ENCODE data around the gene BTN3A1.
"Not testable (repeated sequence)": the region's sequence is repeated elsewhere in the genome, so short reads cannot be mapped to it uniquely, and the experiment has no call there.

The BTN3A1 gene

DNA sequence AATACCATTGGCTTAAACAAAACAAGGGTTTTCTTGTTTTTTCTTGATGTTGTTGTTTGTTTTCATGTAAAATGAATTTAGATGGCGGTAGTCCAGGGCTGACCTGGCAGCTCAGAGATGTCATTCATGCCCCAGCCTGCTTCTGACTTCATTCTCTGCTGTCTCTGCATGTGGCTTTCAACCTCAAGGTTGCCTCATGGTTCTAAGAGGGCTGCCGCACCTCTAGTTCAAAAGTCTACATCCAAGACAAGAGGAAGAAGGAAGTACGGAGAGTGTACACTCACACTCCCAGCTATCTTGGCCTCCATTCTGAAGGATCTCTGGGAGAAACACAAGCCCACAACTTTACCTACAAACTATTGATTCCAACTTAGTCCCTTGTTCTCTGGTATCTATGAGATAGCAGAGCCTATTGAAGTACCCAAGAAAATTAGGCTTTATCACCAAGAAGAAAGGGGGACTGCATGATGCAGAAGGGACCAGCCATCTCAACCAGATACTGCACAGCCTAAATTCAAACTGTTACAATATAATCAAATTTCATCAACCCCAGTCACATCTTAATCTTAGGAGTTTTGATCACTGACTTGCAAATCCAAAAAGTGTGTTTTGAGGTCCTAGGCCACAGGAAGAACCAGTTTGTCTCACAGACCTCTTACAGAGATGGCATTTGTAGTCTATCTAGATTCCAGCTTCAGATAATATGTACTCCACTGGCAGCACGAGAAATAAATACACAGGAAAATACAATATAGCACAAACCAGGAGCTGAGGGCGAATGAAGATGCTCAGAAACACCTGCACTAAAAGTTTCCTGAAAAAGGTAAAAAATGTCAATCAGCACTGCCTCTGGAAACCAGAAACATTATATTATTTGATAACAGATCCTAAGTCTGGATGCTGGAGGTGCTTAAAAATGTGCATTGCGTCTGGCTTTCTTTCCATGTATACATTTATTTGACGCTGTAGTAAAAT, 37.4 kb downstream of the BTN3A1 start:
- DNase-seq (ENCODE audit: low read depth in 1 of 2, low spot score in 1 of 2): no peak

DNA sequence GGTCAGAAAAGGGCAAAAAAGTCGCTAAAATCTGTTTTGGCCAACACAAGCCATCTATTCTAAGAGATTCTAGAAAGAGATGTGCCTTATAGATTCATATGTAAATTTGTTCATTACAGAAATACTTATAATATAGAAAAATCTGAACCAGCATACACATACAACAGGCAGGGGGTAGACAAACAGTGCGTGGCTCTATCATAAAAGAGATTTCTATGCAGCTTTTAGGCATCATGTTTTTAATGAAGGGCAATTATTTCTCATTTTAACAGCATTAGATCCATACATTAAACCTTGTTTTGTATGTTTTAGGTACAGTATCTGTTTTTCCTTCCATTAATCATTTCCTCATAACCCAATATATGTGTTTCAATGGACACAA, 38.9 kb downstream of the BTN3A1 start:
- no peak for DNase-seq (ENCODE audit: low read depth in 1 of 2, low spot score in 1 of 2)

DNA sequence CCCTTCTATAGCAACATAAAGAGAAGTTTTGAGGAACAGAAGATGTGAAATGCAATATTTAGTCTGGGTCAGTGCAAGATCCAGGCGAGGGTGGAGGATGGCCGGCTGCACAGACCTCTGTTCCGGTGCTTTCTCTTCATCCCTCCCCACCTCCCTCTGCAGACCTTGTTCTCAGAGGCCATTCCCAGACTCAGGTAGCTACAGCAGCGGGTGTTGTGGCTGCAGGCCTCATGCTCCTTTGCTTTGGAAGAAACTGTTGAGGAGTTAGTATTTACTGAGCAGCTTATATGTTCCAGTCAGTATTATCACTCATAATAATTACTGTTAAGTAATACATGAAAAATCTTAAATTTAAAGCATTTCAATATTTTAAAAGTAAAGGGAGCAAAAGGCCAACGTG, 39.9 kb downstream of the BTN3A1 start:
- no peak for DNase-seq (ENCODE audit: low read depth in 1 of 2, low spot score in 1 of 2)

DNA sequence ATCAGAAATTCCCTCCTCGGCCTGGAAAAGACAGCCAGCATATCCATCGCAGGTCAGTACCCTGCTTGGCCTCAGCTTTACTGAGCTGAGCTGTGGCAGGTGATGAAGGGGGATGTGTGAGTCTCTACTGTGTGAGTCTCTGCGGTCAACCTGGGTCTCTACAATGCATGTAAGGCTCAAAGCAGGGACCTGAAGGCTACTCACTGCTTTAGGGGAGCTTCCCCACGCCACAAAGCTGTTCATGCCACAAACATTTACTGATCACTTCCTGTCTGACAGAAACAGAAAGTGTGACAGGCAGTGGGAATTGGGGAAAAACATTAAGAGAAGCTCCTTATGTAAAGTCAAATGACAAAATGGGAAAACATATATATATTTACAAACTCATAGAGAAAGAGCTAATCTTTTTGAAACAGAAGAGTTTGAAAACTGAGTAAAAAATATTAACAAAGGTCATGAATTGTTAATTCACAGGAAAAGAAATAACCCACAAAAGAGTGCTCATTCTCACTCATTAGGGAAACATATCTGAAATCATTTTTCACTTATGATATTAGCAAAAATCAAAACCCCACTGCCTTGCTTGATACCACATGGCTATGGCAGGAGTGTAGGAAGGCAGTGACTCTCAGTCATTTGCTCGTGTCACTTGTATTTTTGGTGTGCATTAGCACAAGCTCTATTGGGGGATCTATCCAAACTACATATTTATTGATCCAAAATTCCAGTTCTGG, 44.0 kb downstream of the BTN3A1 start:
- no peak for DNase-seq (ENCODE audit: low read depth in 1 of 2, low spot score in 1 of 2)

DNA sequence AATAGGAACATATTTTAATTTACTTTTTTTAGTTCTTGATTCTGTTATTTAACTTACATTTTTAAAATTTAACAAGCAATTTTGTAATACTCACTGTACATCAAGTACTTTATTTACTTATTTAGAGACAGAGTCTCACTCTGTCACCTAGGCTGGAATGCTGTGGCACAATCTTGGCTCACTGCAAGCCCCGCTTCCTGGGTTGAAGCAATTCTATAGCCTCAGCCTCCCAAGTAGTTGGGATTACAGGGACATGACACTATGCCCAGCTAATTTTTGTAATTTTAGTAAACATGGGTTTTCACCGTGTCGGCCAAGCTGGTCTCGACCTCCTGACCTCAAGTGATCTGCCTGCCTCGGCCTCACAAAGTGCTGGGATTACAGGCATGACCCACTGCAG, 45.2 kb downstream of the BTN3A1 start:
- DNase-seq (ENCODE audit: low read depth in 1 of 2, low spot score in 1 of 2): no peak

DNA sequence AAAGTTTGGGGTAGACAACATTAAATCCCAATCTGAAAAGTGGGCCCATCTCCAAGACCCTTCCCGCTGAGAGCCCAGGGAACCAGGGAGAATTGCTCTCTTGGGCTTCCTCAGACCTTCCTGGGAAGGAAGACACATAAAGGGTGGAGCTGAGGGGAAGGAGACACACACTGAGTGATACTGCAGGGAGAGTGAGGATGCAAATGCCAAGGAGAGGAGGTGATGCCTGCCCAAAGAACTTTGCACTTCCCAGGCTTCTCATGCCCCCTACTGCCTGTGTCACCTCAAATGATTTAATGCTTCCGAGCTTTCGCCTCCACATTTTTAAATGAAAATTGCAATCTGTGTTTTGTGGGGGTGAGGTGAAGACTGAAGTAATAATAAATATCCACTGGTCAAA, 48.2 kb downstream of the BTN3A1 start:
- DNase-seq (ENCODE audit: low read depth in 1 of 2, low spot score in 1 of 2): no peak

DNA sequence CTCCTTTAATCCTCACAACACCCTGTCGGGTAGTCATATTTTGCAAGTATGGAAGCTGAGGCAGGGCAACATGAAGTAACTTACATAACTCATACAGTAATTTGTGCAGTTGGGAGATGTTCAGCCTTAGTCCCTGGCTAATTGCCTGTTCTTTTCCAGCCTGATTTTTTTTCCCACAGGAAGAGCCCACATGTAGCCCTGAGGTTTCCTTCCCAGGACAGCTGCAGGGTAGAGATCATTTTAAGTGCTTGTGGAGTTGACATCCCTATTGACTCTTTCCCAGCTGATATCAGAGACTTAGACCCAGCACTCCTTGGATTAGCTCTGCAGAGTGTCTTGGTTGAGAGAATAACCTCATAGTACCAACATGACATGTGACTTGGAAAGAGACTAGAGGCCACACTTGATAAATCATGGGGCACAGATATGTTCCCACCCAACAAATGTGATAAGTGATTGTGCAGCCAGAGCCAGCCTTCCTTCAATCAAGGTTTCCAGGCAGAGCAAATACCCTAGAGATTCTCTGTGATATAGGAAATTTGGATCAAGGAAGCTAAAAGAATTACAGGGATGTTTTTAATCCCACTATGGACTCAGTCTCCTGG, 50.7 kb downstream of the BTN3A1 start:
- DNase-seq (ENCODE audit: low read depth in 1 of 2, low spot score in 1 of 2): no peak

DNA sequence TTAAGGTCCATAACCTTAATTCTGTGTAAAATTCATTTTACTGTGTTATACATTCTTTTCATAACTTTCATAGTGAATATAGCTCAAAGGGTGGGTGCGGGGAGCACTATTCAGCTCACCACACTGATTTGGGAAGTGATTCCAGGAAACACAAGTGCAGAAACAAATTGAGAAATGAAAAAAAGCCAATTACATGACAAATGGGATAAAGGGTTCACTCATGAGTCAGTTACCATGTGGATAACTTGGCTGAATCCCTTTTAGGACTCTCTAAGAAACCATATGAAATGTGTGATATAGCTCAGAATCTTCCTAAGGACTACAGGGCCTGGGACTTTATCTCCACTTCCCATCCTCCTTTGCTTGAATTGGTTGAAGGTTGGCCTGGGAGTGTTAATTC, 52.6 kb downstream of the BTN3A1 start:
- no peak for DNase-seq (ENCODE audit: low read depth in 1 of 2, low spot score in 1 of 2)

DNA sequence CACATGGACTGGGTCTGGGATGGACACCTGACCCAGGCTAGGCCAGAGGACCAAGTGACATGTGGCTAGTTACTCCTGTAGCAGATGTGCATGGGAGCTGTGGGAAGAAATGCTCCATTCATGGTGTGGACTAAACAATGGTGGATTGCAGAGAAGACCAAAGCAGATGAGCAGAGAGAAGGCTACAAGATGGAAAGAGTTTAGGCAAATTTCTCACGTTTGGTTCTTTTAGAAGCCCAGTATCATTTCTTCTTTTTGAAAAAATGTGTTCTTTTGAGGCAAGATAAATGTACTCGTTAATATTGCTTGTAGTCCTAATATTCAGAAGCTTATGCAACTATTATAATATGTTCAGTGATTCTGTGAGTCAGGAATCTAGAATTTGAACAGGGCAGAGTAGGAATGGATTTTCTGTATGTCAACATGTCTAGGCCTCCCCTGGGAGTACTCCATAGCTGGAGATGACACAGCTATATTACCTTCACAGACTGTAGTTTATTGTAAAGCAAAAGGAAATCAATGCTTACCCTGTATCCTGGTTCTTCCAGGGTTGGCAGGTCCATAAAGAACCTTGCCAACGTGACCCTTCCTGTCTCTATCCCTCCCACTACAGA, 53.4 kb downstream of the BTN3A1 start:
- no peak for DNase-seq (ENCODE audit: low read depth in 1 of 2, low spot score in 1 of 2)

DNA sequence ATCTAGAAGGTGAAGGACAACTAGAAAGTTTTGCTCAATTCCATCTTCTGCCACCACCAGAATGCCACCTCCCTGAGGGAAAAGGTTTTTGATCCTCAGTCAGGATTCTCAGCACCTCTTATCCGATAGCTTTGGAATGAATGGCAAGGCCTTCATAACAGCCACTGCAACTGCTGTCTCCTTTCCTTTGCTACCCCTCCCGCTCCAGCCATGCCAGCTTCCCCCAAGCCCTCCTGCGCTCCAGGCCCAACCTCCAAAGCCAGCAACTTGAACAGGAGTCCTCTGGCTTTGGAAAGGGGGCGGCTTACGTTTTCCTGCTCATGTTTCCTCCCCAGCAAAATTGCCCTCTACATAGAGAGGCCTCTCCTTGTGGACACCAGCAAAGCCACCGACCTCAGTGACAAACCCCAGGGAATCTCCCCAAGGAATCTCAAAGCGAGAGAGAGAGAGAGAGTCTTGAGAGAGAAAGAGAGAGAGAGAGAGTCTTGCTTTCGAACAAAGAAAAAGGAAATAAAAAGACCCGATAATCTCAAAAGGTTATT, 55.3 kb downstream of the BTN3A1 start:
- DNase-seq (ENCODE audit: low read depth in 1 of 2, low spot score in 1 of 2): no peak

DNA sequence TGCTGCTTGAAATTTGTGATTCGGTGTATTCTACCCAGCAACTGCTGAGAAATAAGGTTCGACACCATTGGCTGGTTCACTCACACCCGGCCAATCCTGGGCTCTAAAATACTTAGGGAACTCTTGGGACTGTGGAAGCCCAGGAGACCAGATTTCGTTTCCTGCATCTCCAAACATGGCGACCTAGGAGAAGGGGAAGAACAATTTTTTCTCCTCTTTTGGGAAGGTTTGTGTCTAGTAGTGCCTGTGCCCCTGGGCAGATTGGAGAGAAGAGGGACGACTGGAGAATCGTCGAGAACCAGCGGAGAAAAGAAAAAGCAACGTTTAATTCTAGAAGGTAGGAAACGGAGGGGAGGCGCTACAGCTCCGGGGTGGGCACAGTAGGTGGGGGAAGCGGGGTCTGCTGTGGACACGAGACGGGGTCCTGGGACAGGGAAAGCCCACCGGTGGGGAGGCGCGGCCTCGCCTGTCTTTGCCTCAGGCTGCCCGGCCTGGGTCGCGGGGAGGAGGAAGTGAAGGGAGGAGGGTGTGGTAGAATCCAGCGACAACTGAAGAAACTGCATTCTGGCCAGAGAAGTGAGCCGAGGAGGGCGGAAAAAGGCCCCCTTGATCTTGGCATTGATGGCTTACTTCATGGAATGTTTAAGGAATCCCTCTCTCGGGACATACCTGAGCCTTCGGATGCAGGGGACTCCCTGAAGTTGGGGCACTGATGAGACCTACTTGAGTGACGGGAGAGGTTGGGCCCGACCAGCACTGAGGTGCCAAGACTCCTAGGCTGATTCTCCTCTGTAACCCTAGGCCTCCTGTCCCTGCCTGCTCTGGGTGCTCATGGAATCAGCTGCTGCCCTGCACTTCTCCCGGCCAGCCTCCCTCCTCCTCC, 56.0 kb downstream of the BTN3A1 start, which contains the start of gene BTN2A1:
Gene BTN2A1 (plus strand): TSS at position 150 of the 883 bp plus-strand sequence. CDS start 682 bp downstream, at position 832.
- DNase-seq (ENCODE audit: low read depth in 1 of 2, low spot score in 1 of 2): peak; percentile 16 to 31

DNA sequence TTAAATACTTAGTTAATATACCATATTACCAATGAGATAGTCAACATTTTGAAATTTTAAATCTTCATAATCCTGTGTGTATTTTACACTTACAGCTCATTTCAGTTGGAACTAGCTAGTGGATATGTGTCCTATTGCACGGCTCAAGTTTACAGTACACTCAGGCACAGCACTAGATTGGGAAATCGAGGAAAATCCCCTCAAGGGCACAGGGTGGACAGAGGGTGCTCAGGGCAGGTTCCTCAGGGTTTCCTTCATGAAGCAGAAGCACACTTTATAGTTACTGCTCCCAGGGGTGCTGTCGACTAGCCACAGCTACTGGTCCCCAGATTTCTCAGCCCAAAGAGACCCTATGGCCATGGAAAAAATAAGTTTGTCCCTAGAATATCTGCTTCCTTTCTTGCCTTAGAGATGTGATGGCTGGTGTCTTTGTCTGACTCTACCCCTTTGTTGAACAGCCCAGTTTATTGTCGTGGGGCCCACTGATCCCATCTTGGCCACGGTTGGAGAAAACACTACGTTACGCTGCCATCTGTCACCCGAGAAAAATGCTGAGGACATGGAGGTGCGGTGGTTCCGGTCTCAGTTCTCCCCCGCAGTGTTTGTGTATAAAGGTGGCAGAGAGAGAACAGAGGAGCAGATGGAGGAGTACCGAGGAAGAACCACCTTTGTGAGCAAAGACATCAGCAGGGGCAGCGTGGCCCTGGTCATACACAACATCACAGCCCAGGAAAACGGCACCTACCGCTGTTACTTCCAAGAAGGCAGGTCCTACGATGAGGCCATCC, 57.1 kb downstream of the BTN3A1 start:
- DNase-seq (ENCODE audit: low read depth in 1 of 2, low spot score in 1 of 2): no peak

DNA sequence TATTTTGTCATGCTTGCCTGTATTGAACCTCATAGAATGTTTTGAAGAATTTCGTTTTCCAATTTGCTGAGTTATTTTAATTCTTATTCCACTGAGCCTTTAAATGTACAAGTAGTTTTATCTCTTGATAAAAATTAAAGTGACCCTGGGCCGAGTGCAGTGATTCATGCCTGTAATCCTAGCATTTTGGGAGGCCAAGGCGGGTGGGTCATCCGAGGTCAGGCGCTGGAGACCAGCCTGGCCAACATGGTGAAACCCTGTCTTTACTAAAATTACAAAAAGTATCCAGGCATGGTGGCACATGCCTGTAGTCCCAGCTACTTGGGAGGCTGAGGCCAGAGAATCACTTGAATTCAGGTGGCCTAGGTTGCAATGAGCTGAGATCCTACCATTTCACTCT, 59.3 kb downstream of the BTN3A1 start:
- DNase-seq (ENCODE audit: low read depth in 1 of 2, low spot score in 1 of 2): not testable (repeated sequence)

DNA sequence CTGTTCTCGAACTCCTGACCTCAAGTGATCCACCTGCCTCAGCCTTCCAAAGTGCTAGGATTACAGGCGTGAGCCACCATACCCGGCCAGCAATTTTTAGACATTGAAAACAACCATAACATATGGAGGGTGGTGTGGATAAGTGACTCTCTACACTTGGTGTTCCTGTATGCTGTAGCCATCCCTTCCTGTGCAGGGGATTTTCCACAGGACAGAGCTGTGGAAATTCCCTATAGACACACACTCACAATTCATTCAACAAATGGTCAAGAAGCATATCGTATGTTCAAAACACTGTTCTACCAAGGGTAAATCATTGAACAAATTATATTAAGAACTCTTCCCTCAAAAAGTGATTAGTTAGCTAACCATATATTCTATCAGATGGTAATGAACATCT, 61.9 kb downstream of the BTN3A1 start:
- DNase-seq (ENCODE audit: low read depth in 1 of 2, low spot score in 1 of 2): no peak

DNA sequence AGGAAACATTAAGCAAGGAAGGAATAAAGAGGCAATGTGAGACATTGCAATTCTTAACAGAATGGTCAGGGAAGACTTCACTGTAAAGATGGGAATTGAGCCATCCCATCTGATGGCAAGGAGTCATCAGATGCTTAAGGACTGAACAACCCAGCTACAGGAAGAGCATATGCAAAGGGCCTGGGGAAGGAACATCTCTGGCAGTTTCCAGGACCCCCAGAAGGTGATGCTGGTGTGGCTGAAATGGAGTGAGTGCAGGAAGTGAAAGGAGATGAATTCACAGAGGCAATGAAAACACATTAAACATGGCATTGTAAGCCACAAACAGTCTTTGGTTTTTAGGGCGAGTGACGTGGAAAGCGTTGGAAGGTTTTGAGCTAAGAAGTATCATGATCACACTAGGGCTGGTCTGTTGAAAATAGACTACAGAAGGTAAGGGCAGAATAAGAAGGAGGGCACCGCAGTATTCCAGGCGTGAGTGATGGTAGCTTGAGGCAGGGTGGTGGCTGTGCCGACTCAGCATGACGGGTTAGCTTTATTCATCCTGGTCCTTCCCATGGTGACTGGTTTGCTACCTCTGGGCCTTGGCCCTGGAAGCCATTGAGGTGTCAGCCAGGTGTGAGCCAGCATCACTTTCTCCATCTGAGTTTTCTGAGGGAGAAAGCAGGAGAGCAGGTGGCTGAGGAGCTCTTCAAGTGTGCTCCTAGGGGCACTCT, 62.5 kb downstream of the BTN3A1 start:
- DNase-seq (ENCODE audit: low read depth in 1 of 2, low spot score in 1 of 2): no peak

Measured in stimulated activated CD4-positive, alpha-beta T cell treated with anti-CD3 and anti-CD28 coated beads, Interleukin-15, amount 100 ng/mL, for 1 hour (primary cell).